NCI-H226 (cell line): ENCODE measurements around the gene FAM76A.
"Not testable (repeated sequence)": the region's sequence is repeated elsewhere in the genome, so short reads cannot be mapped to it uniquely, and the experiment has no call there.

Experiments
- DNase-seq: peaks from one replicate; pipeline ENCODE4 v3.0.0-alpha.2; 2015

The FAM76A gene

DNA sequence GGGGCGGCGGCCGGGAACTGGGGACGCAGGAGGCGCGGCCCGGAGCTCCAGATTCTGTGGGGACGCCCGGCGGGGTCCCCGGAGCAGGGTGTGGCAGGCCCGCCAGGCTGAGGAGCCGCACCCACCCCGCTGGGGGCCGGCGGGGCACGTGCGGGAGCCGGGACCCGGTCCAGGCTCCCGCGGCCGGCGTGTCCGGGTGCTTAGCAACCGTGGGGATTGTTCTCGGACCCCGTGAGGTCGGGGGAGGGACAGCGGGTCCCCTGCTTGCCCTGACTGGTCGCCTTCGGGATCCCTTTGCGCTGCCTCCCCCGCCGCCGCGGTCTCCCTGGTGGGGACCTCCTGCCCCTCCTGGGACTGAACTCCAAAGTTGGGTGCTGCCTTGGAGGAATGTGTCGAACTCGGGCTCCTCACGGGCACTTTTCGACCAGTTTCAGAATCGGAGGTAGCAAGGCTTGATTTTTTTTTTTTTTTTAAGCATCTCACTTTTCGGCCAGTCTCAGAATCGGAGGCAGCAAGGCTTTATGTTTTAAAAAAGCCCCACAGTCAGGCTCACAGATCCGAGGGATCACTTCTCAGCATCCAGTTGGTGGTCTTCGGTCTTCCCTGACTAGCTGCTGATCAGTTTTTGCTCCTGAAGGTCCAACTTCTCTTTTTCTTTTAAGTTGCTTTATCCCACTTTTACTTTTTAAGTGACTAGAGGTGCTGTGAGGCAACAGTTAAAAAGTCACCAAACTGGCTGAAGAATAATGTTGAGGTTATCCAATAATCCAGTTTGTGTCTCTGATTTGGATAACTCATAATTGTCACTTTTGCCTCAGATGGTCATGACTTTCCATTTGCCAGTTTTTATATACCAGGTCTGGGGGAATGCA lies 648 bp downstream of the FAM76A start:
- no peak for DNase-seq

DNA sequence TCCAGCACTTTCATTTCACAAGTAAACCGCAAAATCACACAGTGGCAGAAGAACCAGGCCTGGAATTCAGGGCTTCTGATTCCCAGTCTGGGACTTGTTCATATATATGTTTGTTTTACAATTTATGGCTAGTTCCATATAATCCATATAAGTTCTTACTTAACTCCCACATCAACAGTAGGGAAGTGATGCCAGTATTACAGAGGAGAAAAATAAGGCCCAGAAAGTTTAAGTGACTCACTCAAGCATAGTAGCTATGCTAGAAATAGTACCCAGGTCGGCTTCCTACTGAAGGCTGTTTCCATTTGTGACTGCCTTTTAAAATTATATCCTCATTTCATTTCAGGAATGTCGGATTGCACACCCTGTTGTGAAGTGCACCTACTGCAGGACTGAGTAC lies 1.4 kb downstream of the FAM76A start:
- no peak for DNase-seq

DNA sequence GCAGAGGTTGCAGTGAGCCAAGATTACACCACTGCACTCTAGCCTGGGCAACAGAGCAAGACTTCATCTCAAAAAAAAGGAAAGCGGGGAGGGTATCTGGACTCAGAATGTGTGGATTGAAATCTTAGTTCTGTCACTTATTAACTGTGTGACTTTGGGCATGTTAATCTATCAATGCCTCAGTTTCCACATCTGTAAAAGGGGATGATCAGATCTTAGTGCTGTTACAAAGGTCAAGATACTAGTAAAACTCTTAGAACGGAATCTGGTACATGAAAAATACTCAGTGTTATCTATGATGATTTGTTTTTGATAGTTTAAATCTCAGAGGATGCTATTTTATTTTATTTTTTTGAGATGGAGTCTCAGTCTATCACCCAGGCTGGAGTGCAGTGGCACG lies 10.5 kb downstream of the FAM76A start:
- no peak for DNase-seq

DNA sequence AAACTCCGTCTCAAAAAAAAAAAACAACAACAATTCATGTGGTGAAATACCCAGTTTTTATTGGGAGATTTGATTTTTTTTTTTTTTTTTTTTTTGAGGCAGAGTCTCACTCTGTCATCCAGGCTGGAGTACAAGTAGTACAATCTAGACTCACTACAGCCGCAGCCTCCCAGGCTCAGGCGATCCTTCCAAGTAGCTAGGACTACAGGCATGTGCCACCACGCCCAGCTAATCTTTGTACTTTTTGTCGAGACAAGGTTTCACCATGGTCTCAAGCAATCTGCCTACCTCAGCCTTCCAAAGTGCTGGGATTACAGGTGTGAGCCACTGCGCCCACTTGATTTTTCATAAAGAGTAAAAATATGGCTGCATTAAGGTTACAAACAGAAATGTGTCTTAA lies 15.4 kb downstream of the FAM76A start:
- DNase-seq, result no peak

DNA sequence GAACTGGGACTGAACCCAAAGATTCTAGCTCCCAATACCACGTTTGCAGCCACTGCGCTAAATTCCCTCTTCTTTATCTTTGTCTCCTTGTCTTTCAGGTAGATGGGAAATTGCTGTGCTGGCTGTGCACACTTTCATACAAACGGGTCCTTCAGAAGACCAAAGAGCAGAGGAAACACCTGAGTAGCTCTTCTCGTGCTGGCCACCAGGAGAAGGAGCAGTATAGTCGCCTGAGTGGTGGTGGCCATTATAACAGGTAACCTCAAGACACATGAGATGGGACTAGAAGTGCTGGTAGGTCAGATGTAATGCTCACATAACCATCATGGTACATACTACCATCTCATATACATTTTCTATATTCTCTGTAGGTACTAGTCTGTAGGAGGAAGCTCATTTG lies 18.8 kb downstream of the FAM76A start:
- no peak for DNase-seq

DNA sequence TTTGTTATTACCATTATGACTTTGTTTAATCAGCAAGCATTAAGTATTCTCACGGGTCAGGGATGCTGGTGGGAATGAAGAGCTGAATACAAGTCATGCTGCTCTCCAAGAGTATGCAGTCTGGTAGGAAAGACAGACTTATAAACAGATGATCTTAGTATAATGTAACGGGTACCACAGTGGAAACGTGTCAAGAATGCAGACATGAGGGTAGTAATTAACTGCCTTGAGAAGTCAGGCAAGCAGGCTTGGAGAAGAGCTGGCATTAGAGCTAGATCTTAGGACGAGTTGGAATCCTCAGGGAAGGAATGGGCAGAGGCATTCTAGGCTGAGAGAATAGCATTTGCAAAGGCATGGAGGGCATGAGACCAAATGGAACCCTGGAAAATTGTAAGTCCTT lies 19.7 kb downstream of the FAM76A start:
- no peak for DNase-seq

DNA sequence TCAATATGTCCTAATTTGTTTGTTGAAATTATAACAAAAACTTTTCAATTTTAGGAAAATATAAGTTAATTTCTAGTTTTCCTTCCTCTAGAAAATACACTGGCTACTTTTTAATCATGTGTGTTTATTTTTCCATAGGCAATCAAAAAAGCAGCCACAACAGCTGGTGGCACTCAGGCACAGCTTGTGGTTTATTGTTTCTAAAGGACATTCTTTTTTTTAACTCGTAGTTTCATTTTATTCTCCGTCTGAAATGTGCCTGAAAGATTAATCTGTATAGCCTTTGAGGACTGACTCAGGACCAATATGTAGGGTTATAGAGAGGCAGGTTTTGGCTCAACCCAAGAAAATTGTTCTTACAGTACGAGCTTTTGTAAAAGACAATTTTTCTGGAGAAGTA lies 26.6 kb downstream of the FAM76A start:
- no peak for DNase-seq

DNA sequence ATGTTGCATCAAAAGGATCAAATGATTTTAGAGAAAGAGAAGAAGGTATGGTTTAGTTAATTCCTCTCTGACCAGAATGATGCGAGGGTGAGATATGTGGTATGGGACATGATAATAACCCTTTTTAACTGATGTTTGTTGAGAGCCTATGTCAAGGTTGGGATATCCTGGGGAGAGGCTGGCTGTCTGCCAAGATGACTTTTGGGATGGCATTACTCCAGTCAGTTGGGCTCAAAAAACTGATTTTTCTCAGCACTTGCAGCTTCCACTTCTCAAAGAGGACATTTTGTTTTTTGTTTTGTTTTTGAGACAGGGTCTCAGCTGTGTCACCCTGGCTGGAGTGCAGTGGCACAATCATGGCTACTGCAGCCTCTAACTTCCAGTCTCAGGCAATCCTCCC lies 29.5 kb downstream of the FAM76A start:
- no peak for DNase-seq

DNA sequence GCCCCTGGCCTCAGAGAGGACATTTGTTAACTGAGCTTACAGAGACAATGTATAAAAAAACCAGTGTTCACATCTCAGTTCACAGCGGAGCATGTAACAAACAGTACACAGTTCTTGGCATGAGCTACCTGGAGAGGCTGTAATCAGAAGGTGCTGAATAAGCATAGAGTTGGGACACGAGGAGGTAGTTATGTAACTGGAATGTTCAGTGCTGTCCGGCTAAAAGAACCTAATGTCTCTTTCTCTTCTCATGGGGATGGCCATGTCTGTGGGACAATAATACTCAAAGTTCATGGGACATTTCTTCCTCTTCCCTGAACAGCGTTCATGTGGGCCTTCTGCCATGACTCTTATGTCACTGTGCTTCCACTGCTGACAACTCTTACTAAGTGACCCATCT lies 30.1 kb downstream of the FAM76A start:
- DNase-seq, result no peak

DNA sequence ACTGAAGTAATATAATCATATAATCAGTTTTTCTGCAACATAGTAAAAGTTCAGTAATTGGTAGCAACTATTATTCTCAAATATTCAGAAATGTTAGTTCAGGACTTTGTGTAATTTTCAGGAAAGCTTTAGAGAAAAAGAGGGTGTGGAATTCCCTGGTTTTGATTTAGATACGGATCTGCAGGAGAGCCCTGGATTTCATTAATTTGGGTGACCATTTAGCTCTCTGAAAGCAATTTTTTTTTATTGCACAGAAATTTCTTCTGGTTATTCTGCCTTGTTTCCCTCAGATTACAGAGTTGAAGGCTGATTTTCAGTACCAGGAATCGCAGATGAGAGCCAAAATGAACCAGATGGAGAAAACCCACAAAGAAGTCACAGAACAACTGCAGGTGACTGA lies 33.5 kb downstream of the FAM76A start:
- no peak for DNase-seq

DNA sequence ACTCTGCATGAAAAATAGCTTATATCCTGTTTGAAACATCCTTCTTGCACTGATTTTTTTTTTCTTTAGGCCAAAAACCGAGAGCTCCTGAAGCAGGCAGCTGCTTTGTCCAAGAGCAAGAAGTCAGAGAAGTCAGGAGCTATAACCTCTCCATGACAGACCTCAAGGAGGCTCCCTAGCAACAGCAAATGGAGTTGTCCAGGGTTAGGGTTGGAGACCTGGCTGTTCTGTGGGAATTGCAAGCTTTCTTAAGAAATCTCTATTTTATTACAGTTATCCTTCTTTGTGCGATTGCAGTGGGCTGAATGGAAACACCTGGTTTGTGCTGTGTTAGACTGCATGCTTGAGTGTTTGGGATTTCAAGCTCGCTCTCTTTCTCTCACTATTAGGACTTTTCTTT lies 34.7 kb downstream of the FAM76A start:
- DNase-seq, result no peak

DNA sequence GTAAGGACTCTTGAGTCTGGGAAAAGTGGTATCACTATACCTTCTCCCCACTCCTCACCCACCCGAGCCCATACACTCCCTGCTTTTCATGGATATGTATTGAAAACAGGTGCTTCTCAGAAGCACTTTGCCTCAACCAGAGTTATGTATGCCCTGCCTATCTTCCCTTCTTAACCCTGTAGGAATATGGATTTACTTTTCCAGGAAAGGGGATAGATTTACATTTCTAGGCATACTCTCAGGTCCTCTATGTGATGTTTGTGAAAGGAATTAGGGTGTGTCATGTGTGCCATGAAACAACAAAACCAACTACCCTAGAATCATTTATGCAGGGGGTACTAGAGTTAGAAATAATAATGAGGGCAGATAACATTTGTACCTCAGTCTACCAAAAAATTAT lies 36.3 kb downstream of the FAM76A start:
- no peak for DNase-seq

DNA sequence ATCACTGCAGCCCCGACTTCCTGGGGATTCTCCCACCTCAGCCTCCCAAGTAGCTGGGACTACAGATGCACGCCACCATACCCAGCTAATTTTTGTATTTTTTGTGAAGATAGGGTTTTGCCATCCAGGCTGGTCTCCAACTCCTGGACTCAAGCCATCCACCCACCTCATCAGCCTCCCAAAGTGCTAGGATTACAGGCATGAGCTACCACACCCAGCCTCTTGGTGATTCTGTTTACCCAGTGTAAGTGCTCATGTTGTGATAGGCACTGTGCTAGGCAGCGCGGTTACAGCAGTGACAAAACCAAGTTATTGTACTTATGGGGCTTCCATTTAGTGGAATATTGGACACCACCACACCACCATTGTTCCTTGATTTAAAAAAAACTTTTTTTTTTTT lies 37.6 kb downstream of the FAM76A start:
- no peak for DNase-seq

DNA sequence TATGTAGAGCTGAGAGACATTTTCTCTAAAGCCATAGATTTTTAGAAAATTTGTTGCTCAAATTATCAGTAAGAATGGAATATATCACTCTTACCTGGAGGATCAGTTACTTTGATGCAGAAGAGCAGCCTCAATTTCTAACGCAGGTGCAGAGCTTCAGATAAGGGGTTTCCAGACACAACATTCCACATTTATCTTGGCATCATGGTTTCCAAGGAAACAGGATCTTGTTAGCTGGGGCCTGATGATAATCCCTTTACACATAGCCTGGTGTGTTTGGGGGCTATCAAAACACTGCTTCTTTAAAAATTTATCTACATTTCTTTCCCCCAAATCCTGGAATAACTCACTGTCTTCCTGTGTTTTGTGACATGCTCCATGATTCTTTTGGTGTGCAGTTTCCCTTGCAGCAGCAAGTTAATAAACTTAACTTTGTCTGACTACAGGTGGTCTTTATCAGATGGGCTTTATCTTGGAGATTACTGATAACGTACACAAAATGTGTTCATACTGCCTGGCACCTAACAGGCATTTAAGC lies 44.6 kb downstream of the FAM76A start:
- DNase-seq, result no peak

DNA sequence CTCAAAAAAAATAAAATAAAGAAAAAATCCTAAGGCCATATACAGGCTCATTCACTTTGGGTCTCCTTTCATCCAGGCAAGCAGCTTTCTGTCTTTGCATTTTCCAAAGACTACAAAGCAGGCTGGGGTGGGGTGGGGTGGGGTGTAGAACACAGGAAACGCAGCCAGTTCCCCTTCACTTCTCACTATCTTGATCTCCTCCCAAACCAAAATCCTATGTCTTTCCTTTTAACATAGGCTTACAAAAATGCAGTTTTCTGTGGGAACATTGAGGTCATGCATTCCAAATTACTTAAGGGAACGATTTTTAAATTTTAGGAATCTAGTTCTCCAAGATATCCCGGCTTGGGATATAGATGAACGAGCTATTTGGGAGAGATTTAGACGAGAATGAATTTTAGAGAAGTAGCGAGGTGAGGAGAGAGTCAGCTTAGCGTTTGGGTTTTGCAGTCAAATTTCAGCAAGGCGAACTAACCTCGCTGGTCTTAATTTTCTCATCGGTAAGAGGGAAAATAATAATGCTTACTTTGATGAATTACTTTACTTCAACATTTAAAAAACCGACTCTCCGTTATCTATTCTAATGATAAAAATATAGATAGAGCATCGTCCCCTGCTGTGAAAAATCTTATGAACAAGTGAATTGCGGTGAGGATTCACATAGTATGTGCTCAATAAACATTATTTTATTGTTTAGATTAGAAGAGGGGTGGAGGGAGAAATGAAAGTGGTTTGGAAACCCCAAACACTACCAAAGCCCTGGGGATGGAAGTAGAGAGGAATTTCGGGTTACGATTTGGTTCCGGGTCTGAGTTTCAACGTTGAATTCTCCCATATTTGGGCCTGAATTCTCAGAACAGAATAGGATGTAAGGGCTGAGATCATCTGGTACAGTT lies 46.5 kb downstream of the FAM76A start:
- DNase-seq, result no peak

DNA sequence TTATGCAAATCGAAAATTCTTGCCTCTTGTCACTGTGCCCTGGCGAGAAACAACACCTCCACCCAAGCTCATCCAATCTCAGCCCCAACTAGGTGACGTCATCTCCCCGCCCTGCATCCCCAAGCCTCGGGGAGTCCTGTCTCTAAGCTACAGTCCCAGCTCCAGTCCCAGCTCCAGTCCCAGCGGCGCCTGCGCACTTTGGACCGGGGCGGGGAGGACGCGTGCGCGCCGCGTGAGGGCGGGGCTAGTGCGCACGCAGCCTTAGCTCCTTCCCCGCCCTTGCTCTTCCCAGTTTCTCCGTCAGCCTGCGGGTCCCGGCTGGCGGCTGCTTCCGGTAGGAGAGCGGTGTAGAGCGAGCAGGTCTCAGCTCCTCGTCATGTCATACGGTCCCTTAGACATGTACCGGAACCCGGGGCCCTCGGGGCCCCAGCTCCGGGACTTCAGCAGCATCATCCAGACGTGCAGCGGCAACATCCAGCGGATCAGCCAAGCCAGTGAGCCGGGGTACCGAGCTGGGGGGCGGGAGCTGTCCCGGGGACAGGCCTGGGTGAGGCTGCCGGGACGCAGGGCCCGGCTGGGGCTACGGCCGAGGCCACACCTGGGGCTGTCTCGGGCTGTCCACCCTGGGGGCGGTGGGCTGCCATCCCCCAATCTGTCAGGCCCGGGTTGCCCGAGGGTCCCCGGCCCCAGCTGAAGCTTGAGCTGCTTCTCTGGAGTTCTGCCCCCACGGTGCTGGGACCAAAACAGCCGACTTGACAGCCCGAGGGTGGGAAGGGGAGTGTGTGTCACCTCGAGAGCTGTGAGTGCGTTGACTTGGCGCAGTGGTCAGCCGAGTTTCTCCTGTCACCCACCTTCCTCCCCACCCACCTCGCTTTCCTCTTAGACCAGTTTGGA lies 47.4 kb downstream of the FAM76A start, which contains the start of gene STX12:
Gene STX12 (plus strand): TSS at position 288 of the 894 bp plus-strand sequence. CDS start 89 bp downstream, at position 377.
- DNase-seq, result peak; percentile 96

DNA sequence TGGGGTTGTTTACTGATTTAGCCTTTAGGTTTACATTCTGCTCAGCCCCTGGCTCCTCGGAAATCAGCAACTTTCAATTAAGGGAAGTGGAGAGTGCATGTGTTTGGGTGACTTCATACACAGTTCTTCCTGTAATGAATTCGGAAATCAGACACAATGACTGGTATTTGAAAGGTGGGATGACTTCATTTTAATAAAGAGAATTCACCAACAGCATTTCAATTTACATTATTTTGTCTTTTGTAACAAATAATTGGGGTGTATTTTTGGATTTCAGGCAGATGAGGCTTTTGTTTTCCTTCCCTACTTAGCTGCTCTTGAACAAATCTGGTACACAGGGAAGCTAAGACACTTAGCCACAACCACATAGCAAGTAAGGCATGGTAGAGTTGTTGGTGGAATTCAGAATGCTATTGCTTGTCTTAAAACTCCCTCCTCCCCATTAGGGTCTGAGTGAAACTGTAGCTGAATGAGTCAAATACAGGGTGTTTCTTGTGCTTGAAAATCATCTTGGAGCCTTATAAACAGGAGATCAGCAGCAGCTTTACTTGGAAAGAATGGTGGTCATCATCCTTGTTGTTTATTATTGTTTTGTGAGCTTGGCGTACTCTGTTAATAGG lies 48.2 kb downstream of the FAM76A start:
- no peak for DNase-seq

DNA sequence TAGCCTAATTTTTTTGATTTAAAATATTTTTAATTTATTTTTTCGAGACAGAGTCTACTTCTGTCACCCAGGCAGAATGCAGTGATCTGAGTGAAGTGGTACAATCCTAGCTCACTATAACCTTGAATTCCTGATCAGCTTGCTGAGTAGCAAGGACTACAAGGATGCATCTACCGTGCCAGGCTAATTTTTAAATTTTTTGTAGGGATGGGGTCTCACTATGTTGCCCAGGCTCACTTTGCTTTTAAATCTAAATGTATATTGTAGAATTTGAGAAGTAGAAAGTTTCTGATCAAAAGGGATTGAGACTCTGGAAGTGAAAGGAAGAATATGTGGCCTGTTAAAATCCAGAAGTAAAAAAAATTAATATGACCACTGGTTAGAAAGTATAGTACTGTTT lies 48.9 kb downstream of the FAM76A start:
- DNase-seq, result no peak

DNA sequence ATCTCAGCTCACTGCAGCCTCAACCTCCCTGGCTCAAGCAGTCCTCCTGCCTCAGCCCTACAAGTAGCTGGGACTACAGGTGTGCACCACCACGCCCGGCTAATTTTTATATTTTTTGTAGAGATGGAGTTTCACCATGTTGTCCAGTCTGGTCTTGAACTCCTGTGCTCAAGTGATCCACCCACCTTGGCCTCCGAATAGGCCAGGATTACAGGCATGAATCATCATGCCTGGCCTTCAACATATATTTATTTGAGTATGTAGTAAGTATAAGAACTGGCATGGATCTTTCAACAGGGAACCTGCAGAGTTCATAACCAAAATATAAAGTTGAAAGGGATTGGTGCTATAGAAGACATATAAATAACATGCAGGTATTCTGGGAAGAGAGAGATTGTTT lies 49.6 kb downstream of the FAM76A start:
- DNase-seq, result not testable (repeated sequence)

DNA sequence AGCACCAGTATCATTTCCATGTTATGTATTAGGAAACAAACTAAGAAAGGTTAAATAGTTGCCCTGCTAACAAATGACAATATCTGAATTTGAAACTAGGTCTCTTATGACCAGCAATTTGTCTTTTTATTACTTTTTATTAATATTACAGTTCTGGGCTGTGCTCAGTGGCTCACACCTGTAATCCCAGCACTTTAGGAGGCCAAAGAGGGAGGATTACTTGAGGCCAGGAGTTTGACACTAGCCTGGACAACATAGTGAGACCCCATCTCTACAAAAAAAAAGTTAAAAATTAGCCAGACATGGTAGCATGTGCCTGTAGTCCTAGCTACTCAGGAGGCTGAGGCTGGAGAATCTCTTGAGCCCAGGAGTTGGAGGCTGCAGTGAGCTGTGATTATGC lies 50.5 kb downstream of the FAM76A start:
- DNase-seq, result not testable (repeated sequence)

DNA sequence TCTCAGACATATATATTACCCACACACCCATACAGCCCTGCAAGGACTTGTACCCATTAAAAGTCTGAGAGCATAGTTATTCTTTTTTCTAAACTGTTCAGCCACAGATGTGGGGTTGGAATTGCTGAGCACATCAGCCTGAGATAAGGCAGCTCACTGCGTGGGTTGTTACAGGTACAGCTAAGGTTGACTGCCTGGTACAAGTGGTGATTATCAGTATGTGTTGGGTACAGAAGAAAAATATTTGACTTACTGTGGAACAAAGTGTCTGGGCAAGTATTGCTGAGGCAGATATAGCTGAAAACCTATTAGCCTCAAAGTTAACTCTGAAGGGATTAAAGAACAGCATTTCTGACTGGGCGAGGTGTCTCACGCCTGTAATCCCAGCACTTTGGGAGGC lies 52.3 kb downstream of the FAM76A start:
- DNase-seq, result no peak

DNA sequence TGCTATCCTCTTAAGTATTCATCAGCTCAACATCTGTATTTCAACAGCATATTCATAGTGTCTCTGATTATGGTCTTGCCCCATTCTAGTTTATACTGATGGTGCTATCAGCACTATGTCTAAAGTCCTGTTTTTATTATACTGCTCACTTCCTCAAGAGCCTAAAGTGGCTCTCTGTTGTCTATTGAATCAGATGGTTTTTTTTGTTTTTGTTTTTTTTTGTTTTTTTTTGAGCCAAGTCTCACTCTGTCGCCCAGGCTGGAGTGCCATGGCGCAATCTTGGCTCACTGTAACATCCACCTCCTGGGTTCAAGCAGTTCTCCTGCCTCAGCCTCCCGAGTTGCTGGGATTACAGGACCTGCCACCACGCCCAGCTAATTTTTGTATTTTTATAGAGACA lies 53.4 kb downstream of the FAM76A start:
- DNase-seq, result no peak
